COLO668 (cell line): ENCODE results near the gene RPS27.

Source experiments
- DNase-seq: peaks from one replicate; lab custom pipeline; 2025; ENCODE audit not compliant: unreplicated experiment; lab: John Stamatoyannopoulos, UW

RPS27 gene

DNA sequence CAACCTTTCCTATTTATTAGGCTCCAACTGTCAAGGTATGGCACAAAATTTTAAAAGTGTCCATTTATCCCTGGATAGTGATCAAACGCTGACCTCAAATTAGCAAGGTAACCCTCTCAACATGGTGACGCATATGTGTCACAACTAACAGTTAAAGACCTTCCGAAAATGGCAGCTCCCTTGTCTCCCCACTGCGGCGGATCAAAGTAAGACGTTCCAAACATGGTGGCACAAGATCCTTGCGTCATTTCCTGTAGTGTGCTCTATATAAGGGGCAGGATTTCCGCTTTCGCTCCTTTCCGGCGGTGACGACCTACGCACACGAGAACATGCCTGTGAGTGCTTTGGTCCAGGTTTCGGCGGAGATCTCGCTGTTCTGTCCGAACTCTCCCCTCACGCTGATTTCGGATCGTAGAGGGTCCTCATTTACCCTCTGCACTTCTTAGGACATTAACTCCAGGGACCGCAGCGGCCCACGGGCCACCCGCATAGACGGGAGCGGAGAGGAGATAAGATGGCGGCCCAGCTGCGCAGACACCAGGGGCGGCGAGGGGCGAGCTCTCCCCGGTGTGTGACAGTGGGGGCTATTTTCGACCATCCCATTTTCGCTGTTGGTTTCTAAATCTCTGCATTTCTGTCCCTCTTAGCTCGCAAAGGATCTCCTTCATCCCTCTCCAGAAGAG is at the start of gene RPS27:
Gene RPS27 (plus strand): TSS at position 295 of the 683 bp plus-strand sequence. CDS start 35 bp downstream, at position 330.
- peak; percentile 93 for DNase-seq

DNA sequence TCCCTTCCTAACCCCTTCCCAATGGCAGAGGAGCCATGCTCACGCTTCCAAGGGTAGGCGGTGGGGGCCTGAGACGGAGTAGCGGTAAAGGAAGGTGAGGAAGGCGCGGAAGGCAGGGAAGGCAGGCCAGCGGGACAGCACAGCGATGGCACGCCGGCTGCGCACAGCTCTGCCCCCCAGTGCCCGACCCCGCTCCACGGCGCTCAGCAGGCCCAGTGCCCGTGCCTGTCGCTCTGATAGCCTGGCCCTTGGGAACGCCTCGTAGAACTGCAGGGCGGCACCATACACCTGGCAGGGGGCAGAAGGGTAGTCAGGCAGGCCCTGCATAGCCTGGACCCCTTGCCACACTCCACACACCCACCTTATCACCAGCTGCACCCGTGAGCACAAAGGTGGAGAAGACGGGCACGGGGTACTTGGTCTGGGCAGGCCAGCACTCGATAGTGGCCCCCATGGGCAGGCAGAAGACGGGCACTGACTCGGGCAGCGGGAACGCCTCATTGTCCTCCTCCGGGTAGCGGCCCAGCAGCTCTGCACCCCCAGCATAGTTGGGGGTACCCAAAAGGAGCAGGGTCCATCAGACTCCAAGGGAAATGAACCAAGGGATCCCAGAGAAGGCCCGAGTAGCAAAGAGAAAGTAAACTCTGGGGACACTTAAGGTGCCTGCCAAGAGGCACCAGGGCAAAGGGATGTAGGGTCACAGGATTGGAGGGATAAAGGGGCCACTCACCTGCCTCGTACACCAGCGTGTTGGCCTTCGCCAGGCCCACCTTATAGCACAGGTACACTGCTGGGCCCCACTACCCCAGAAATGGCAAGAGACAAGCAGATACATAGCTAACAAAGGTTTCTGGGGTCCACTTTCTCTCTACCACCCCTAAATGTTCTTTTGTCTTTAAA is 48.5 kb upstream of the RPS27 start:
- DNase-seq = no peak

DNA sequence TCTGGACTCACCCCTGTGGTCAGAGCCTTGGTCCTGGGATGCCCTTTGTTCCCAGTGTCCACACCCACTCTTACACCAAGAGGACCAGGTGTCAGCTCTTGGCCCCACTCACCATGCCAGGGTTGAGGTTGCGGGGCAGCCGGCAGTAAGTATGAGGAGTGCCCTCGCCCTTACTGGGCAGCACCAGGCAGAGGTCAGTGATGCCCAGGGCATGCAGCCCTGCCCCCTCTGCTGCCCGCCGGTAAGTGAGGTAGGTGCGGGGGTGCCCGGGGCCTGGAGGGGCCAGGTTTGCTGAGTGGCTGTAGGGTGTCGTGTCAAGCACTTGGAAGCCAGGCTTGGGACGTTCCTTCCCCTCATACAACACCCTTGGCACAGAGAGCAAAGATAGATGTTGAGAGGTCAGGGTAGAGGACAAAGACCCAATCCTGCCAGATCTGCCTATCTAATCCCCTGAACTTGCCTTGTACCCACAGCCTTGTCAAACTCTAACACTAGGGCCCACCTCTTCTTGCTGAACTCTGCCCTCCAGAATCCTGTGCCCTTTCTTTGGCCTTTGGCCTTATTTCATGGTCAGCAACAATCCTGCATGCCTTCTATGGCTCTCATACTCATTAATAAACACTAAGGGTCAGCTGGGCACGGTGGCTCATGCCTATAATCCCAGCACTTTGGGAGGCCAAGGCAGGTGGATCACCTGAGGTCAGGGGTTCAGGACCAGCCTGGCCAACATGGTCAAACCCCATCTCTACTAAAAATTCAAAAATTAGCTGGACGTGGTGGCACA is 47.6 kb upstream of the RPS27 start:
- DNase-seq = no peak

DNA sequence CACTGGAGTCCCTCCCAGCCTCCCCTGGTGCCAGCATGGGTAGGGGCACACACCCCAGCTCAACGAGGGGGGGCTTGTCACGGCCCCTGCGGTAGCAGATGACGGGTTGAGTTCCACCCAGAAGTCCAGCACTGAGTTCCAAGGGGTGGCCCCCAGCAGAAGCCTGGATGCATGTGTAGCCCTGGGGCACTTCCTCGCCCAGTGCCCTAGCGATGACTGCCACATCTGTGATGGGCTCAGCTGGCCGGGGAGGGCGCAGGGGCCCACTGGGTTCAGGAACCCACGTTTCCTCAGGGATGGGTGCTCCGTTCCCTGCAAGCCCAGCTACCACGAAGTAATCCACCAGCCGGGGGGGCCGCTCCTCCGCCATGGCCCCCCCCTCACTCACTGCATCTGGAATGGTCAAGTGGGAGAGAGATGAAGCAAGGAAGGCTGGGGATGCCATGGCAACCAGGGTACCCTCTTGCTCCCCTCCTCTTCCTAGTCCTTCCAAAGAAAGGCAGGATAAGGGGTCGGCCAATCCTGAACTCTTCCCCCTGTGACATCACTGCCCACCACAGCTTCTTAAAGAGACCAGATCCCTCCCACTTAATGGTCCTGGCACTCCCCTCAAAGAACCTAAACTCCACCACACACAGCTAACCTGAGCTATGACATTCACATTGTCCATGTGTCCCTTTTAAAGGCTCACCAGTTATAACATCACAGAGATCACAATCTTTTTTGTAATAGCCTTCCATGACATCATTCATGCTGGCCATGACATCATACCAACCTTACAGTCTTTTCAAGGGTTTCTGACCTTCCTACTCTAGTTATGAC is 46.3 kb upstream of the RPS27 start:
- no peak for DNase-seq

DNA sequence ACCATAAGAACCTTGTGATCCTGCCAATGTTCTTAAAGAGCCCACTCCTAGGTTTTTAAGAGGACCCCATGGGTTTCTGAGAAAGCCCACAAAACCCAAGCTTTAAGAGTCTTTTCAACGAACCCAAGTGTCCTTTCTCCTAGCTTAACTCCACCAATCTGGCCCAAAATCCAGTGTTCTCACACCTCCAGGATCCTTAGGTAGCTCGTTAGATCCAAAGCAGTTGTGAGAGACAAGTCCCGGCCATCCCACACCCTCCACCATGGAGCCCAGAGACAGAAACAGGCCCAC is 45.8 kb upstream of the RPS27 start:
- DNase-seq = no peak

DNA sequence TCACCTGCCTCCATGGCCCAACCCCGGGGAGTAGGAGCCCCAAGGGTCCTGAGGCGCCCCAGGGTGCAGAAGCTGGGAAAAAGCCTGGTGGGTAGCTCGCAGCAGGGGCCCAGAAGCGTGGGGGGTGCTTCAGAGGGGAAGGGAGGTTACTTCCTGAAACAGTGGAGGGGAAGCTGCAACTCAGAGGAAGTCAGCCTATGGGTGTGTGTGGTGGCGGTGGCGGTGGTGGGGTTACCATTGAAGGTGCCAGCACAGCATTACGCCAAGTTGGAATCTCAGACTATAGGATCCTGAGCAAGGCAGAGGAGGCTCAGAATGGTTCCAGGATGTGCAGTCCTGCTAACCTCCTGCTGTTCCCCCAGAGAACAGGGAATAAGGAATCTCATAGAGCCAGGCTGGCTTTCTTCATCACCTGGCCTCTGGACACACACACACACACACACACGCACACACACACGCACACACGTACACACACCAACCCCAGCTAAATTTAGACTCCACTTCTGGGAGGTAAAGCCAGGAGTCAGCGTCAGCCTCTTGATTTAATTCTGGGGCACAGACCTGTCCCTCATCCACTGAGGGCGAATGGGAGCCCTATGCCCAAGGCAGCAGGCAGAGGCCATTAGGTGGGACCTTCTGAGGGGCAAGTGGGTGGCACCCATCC is 45.3 kb upstream of the RPS27 start:
- peak; percentile 47 for DNase-seq

DNA sequence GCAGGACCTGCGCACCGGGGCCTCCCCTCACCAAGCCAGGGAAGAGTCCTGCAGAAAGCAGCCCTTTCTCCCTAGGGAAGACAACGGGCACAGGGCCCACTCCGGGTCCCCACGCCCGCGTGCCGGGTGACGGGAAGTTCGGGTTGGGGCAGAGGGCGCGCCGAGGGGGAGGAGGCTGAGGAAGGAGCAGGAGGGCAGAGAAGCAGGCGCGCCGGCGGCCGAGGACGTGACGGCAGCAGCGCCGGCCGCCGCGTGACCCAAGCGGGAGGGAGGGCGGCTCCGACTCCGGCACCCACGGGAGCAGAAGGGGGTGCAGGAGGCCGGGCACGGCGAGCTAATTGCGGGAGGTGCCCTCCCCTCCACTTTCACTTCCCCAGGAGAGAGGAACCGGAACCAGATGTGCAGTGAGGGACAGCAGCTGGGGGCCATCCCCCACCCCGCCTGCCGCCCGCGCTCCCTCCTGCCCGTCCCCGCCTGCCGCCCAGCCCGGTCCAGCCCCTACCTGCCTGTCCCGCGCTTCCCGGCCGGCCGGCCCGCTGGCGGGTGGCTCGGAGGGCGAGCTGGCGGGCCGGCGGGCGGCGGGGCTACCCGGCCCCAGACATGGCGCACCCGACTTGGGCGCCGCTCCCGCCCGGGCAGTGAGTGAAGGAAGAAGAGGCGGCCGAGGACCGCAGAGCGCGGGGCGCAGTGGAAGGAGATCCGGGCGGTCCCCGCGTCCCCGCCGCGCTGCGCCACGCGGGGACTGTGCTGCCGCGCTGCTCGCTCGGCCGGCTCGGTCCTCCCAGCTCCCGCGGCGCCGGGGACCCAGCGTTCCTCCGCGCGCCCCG is 44.6 kb upstream of the RPS27 start:
- peak; percentile 82 for DNase-seq

DNA sequence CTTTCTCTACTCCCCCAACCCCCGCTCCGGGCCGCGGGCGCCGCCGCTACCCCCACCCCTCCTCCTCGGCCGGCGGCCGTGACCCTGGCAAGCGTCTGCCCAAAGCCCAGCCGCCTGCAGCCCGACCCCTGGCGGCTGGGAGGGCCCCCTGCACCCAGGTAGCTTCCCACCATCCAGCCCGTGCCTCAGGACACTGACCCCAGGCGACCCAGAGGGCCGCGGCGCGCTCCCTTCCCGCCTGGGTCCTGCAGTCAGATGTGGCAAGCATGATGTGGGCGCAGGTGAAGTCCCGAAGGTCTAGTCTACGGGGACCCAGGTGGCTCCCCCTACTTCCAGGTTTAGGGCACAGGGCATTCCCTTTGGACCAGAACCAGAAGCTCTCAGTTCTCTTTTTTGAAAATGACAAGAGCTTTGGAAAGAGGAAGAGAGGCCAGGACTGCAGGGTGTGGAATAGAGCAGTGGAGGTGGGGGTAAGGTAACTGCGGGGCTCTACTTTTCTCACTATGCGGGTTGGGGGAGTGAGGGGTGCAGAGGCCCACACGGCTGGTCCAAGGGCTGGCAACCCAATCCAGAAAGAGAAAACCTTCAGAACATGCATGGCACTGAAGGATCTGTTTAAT is 43.8 kb upstream of the RPS27 start, which contains the start of gene DENND4B:
Gene DENND4B (minus strand): TSS at position 97 of the 620 bp plus-strand sequence. CDS start 2,344 bp downstream, outside the sequence.
- peak; percentile 92 for DNase-seq

DNA sequence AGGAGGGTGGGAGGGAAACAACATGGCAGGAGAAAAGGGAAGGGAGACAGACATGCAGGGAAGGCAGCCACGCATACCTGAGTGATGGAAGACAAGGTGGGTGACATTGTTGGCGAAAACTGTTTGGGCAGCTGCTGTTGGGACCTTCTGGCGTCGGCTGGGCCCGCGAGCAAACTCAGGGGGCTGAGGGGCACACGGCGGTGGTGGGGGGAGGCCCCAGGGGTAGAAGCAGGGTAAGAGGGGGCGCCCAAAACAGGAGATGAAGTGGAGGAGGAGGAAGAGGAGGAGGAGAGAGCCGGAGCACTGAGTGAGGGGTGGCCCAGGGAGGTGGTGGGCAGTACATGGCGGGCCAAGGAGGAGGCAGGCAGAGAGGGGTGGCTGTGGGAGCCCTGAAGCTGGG is 39.4 kb upstream of the RPS27 start:
- no peak for DNase-seq

DNA sequence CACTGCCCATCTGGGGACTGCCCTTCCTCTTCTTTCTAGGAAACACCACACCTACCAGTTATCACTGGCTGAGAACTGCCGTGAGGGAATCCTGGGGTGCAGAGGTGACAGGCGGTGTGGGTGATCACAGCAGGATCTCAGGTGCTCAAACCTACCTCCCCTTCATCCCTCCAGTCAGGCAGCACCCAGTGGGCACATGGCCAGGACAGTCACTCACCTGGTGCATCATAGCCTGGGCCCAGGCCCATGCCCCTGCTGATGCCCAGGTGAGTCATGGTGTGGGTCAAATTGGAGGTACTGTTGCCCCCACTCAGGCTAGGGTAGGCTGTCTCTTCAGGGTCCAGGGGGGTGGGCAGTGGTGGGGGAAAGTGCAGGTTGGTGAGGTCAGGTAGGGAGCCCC is 38.8 kb upstream of the RPS27 start:
- no peak for DNase-seq

DNA sequence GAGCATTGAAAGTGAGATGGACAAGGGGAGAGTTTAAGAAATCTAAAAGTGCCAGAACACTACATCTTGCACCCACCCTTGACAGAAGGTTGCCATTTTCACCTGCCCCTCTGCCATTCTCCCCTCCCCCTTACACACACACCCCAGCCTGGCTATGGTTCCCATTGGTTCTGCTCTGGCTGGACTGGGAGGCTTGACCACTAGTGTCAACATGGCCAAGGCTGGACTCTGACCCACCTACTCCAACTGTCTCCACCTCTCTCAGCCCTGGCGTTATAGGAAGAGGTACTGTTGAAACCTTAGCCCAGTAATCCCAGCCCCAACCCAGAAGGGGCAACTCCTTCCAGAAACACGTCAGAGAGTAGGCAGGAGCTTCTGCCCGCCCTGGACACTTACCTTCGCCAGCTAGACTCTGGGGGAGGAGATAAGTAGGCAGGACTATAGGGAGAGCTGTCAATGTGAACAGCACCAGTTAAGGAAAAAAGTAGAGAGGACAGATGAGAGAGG is 36.6 kb upstream of the RPS27 start:
- DNase-seq = no peak

DNA sequence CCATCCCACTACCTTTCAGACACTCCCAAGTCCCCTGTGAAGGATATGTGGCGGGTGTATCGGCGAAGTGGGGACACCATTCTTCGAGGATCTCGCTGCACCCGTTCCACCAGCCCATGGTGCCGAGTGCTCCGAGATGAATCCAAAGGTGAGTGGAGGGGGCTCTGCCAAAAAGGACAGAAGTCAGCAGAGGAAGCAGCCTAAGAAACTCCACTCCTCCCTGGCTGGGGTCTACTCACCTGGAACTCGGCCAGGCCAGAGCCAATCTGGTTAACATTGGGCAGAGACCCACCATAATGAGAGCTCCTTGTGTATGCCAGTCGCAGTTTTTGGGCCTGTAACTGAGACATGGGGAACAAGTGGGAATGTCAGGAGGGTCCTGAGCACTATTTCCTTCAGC is 35.7 kb upstream of the RPS27 start:
- DNase-seq = no peak

DNA sequence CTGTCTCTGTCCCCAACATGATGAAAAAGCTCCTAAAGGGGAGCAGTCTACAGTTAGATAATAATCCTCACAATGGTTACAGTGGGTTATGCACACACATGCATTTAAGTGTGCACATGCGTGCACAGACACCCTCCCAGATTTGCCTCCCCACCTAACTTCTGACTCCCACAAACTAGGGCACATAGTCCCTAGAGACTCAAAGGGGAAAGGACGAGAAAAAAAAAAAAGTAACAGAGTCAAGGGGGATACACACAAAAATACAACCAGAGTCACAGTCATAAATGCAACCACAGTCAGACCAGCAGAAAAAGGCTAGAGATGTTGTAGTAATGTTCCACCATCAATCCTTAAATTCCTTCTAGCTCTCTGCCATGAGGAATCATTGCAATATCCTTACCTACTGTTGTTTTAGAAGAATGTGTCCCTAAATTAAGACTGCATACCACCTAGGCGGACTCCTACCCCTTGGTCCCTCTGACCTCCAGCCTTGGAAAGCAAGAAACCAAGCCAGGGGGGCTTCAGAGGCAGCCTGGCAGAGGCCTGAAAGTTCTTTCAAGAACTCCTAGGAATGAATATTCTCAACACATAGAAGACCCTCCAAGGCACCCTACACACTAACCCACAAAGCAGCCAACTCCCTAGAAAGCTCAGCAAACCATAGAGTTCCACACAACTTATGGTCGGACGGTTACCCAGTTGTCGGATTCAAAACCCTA is 33.4 kb upstream of the RPS27 start:
- DNase-seq = no peak

DNA sequence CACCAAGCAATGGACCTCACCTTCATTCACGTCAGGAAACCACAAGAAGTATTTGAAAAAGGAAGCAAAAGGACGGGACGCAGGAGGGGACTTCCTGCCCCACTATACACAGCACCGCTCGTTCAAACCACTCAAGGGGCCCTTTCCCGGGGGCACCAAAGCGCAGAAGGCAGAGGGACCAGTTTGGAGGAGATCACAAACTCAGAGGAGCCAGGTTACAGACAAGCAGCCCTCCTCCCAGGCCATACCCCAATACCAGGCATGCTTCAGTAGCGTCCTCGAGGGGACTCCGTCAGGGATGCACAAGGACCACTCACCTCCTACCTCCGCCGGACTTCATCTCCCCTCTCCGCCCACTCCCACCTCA is 32.8 kb upstream of the RPS27 start:
- DNase-seq = no peak

DNA sequence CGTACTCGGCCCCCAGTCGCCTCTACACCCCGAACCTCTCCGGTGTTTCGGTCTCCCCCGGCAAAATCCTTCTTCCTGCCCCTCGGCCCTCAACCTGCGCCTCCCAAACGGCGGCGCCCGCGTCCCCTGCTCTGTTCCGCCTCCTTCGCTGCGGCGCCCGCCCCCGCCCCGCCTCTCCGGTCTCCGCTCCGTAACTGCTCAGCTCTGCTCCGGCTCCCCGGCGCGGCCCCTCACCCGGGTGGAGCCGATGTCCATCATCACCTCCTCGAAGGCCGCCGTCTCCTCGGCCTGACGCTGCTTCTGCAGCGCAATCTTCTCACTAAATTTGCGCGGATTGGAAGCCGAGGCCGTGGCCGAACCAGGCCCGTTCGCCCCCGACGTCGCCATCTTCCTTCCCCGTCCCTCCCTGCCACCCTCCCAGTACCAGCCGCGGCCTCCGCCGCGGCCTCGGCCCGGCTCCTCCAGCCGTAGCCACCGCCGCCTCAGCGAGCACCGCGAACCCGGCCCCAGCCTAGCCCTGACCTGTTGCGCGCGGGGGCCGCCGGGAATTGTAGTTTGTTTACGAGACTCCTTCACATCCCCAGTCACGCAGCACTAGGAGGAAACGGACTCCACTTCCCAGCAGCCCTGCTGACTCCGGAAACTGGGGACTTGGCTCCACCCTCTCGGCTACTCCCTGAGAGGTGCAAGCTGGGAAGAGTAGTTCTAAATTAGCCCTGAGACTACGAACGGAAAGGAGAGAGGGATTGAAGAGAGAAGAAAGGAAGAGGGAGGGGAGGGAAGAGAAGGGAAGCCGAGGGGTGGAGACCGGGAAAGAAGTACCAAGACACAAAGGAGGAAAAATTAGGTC is 32.2 kb upstream of the RPS27 start, which contains the start of gene CRTC2:
Gene CRTC2 (minus strand): TSS at position 502 of the 850 bp plus-strand sequence. CDS start 115 bp downstream, at position 387.
- DNase-seq = peak; percentile 99

DNA sequence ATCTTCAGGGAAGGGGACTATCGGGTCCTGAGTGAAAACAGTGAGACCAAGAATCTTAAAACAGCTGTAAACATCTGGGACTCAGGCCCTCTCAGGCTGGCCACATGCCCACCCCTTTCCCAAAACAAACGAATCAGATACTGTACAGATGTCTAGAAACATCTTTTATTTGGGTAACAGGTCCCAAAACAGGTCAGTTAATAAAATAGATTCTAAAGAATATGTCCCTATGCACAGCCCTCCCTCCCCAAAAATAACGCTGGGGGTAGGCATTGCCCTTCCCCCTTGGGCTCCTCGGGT is 31.7 kb upstream of the RPS27 start:
- no peak for DNase-seq

DNA sequence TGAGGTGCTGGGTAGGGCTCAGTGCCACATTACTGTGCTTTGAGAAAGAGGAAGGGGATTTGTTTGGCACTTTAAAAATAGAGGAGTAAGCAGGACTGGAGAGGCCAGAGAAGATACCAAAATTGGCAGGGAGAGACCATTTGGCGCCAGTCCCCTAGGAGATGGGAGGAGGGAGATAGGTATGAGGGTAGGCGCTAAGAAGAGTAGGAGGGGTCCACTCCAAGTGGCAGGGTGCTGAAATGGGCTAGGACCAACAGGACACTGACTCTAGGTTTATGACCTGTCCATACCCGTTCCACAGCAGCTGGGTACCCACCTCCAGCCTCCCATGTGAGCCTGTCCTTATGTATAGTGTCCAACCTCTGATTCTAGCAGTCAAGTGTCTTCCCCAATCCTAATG is 31.1 kb upstream of the RPS27 start:
- DNase-seq = no peak
